GM21526 (cell line): ENCODE data around the gene NOXRED1.
"Not testable (repeated sequence)": the region's sequence is repeated elsewhere in the genome, so short reads cannot be mapped to it uniquely, and the experiment has no call there.

Experiments
- ATAC-seq: cut with Tn5 transposase; IDR thresholded peaks from one replicate; pipeline ENCODE4 v1.9.1; 2021; ENCODE audit warnings: moderate library complexity; ENCODE audit not compliant: unreplicated experiment, low FRiP score

The NOXRED1 gene, protein sequence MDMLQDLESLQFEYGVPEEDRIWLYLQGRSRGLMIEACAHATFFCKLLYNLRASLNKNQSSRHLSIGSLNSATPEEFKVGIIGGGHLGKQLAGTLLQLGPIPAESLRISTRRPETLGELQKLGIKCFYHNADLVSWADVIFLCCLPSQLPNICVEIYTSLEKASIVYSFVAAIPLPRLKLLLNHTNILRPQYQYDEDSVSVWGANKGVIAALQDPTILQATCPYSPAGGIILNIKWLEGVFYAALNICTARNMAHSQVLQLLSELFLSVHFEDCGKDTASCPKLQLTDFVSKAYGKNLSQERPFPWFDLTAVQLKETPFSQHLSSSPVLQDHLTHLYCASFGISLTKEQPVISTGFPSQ

GRCh38 chr14:77423423-77423822 lies at the start of gene NOXRED1:
Gene NOXRED1 (minus strand): TSS chr14:77423523. CDS start chr14:77422889, 634 bp downstream.
- ATAC-seq: no peak

DNA sequence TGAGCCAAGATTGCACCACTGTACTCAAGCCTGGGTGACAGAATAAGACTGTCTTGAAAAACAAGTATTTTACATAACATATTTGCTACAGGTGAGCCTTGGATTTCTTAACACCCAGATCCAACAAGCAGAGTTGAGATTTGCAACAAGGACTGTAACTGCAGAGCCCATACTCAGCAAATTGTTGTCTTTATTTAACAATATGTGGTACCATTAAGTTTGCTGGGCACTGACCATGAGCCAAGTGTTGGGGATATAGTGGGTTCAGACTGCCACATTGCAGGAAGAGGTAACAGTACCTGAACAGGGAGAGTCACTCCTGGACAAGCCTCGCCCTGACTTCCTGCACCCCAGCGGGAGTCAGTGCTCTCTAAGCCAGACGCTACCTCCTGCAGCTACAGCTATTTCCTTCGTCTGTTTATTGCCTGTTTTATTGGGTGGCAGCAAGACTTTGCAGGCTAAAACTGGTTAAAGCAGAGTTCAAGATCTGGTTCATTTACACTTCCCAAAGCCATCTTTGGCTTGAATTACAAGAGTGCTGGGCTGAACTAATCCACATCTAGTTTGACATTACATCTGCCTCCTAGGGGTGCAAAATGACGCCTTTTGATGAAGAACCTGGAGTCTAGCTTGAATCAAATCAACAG lies 47.0 kb upstream of the NOXRED1 start:
- no peak for ATAC-seq

- no peak for ATAC-seq
Observed at GRCh38 chr14:77469539-77469938, 46.2 kb upstream of the NOXRED1 start.

DNA sequence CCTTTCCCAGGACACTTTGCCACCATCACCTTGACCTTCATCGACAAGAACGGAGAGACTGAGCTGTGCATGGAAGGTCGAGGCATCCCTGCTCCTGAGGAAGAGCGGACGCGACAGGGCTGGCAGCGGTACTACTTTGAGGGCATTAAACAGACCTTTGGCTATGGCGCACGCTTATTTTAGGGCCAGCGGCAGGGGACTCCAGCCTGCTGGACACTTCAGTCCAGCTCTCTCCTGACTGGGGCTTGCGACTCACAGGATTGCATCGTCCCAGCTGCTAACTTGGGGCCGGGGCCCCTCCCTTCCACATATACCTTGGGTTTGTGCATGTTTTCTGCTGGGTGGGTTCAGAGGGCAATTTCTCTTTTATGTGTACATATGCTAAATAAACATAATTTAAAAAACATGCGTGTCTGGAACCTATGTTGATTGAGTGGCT lies 45.8 kb upstream of the NOXRED1 start:
- no peak for ATAC-seq

GRCh38 chr14:77467801-77468200 lies 44.5 kb upstream of the NOXRED1 start:
- no peak for ATAC-seq

DNA sequence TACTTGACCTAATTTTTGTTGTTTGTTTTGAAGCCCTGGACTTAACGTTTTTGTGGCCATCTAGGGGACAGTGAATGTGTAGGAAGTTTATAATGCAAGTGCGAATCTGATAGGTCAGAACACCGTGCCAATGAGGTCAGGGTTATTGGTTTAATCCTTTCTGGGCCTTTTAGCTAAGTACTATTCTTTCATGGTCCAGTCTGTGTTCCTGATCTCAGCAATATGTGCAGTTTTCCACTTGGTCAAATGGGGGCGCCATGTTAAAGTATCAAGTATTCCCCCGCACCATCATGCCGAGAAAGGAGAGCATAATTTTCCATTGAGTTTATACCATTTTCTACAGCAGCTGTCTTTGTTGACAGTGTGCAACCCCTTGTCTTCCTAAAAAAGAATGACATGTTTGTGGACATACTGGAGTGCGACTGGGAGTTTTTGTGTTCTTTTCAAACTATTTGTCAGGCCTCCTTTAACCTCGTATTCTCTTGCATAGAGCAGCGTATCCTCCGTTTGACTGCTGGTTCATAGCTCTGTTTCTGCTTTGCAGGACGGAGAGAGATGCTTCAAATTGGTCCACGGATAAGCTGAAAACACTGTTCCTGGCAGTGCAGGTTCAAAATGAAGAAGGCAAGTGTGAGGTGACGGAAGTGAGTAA lies 35.9 kb upstream of the NOXRED1 start:
- ATAC-seq: no peak

GRCh38 chr14:77458249-77458950 lies 35.1 kb upstream of the NOXRED1 start:
- peak; percentile 14 for ATAC-seq

GRCh38 chr14:77457522-77458248 lies 34.4 kb upstream of the NOXRED1 start, which contains the start of the genes AHSA1 and VIPAS39:
Gene AHSA1 (plus strand): TSS chr14:77458093. CDS start chr14:77458190, 97 bp downstream.
Gene VIPAS39 (minus strand): TSS chr14:77457601. CDS start chr14:77454102, 3,499 bp downstream.
- ATAC-seq: peak; percentile 89

- ATAC-seq: no peak
Observed at GRCh38 chr14:77457115-77457521, 33.8 kb upstream of the NOXRED1 start.

DNA sequence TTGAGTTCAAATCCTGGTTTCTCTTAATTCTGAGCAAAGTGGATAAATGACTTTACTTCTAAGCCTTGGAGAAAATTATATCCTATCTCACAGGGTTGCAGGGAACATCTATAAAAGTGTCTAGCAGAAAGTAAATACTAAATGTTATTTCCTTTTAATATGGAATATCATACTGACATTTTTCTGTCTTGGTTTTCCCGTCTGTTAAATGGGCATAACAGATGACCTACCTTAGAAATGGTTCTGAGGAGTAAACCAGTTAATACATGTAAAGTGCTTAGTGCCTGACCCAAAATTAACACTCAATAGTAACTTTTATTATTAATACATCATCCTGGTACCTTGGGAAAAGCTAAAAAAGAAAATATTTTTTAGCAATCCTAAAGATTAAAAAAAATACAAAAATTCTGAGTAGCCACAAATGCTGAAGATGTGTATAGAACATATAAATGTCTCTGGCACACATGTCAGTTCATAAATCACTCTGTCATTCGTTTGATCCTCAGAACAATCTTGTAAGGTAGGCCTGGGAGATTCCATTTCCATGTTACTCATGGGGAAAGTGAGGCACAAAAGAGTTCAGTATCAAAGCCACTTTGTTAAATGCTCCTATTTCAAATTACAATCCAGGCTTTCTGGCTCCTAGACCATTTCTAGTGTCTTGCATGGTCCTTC lies 32.8 kb upstream of the NOXRED1 start:
- ATAC-seq: no peak

DNA sequence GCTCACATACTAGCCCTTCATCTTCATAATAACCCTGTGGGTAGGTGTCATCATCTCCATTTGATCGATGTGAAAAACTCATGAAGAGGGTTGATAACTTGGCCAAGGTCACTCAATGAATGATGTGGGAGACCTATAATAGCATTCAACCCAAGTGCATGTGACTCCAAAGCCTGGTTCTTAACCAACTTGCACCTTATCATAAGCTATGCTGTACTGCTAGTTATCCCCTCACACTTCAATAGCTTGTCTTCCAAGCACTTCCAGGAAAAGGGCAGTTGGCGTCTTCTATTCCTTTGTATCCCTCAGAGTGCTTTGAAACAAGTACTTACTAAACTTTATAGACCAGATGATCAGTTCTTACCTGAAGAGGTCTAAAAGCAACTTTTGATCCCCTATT lies 18.9 kb upstream of the NOXRED1 start:
- no peak for ATAC-seq

GRCh38 chr14:77439861-77440260 lies 16.5 kb upstream of the NOXRED1 start:
- ATAC-seq: no peak

GRCh38 chr14:77438596-77438995 lies 15.3 kb upstream of the NOXRED1 start:
- ATAC-seq: no peak

DNA sequence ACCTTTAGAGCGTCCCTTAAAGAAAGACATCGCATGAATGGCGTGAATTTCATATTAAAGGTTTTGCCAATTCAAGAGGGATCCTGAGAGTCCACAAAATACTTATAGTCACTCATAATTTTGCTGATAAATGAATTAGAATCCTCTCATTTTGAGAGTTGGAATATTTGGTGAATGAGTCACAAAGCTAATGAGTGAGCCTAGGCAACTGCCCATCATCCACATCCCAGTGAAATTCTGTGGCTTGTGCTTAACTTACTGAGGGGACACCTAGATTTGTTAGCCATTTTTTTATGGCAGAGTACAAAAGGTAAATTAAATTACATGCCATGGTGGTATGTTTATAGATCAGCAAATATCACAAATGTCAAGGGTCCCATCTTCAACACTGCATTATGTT lies 12.7 kb upstream of the NOXRED1 start:
- ATAC-seq: no peak

- no peak for ATAC-seq
Observed at GRCh38 chr14:77426396-77426795, 3.1 kb upstream of the NOXRED1 start.

GRCh38 chr14:77424862-77425261 lies 1.5 kb upstream of the NOXRED1 start:
- ATAC-seq: no peak

GRCh38 chr14:77421201-77421600 lies 2.1 kb downstream of the NOXRED1 start:
- ATAC-seq: no peak

DNA sequence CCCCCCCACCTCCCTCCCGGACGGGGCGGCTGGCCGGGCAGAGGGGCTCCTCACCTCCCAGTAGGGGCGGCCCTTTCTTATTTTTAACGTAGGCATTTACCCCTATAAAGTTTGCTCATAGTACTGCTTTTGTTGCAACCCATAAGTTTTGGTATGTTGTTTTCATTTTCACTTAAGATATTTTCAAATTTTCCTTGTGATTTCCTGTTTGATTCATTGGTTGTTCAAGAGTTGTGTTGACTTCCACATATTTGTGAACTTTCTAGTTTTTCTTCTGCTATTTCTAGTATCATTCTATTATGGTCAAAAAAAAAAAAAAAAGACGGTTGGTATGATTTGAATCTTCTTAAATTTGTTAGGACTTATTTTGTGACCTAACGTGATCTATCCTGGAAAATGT lies 6.5 kb downstream of the NOXRED1 start:
- ATAC-seq: no peak

GRCh38 chr14:77416098-77416497 lies 7.2 kb downstream of the NOXRED1 start:
- not testable (repeated sequence) for ATAC-seq
